ENCODE data around the gene HS1BP3.

The HS1BP3 gene

DNA sequence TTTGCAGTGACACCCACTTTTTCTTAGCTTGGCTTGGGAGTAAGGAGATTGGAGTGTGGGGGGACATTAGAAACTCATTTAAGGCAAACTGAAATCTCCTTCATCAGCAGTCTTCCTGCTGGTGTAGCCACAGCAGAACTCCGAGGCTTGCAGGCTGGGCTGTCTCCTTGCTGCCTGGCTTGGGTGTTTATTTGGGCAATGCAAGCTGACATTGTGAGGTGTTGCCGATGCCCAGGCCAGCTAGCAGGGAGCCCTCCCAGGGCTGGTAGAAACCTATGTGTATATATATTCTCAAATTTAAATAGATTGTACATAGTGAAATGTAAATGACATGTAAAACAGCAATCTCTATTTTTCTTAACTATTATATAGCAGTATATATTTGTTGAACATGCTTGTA, 27.9 kb upstream of the HS1BP3 start:
- Histone ChIP-seq H3K4me3 (ENCODE audit: control insufficient read depth in 1 of 7, extremely low read depth in 1 of 7, insufficient read depth in 4 of 7, low read depth in 2 of 7, low read length in 6 of 7) (no peak overlapping the region), H3K9me3 (ENCODE audit: control extremely low read depth in 1 of 5, control insufficient read depth in 4 of 5, insufficient read depth in 2 of 5, low read depth in 1 of 5, low read length in 4 of 5) (no peaks in the 10 kb centered on the region), H3K27me3 (replicated peaks in 2 of 5; ENCODE audit: control insufficient read depth in 4 of 5, insufficient read depth in 5 of 5, low read length in 4 of 5) (peaks cover 0 to 10% (median 6%) of the 10 kb centered on the region in 5 experiments), H3K4me1 (ENCODE audit: control extremely low read depth in 1 of 4, control insufficient read depth in 4 of 4, insufficient read depth in 4 of 4, low read length in 3 of 4) (peaks cover 0 to 29% (median 6%) of the 10 kb centered on the region in 4 experiments), H3K27ac (ENCODE audit: insufficient read depth in 1 of 2, low read depth in 1 of 2, low read length in 2 of 2, poor library complexity in 1 of 2, severe bottlenecking in 2 of 2) (no peak overlapping the region), H3K36me3 (ENCODE audit: control insufficient read depth in 4 of 4, insufficient read depth in 4 of 4, low read length in 3 of 4) (peaks cover 0 to 31% (median 18%) of the 10 kb centered on the region in 4 experiments)
- POLR2A ChIA-PET, result no interaction called here
- CTCF ChIA-PET, result interaction anchor here (1.0 to 13.6 kb wide), 6 partner anchors 13 to 283 kb away, joined by 3 to 107 read pairs (median 5); no protein-coding TSS in a partner anchor
- DNase-seq, result no peak
- 100% methylated on average over 1 of the region's 2 CpGs for WGBS (ENCODE audit: insufficient coverage)

DNA sequence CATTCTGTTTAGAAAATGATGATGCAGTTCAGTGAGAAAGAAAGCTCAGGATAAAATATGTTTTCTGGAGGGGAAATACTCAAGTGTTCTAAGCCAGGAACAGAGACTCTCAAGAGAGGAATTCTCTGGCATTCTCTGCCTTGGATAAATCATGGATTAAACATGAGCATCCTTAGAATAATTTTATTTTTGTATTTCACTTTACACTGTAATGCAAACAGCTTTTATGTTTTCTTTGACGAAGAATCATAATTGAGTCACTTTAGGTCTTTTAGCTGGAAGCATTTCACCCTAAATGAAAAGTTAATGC, 27.1 kb upstream of the HS1BP3 start:
- Histone ChIP-seq H3K27me3 (replicated peaks in 2 of 5; ENCODE audit: control insufficient read depth in 4 of 5, insufficient read depth in 5 of 5, low read length in 4 of 5) (peaks cover 0 to 17% (median 8%) of the 10 kb centered on the region in 5 experiments), H3K27ac (ENCODE audit: insufficient read depth in 1 of 2, low read depth in 1 of 2, low read length in 2 of 2, poor library complexity in 1 of 2, severe bottlenecking in 2 of 2) (no peak overlapping the region), H3K36me3 (ENCODE audit: control insufficient read depth in 4 of 4, insufficient read depth in 4 of 4, low read length in 3 of 4) (peaks cover 0 to 26% (median 16%) of the 10 kb centered on the region in 4 experiments), H3K4me1 (ENCODE audit: control extremely low read depth in 1 of 4, control insufficient read depth in 4 of 4, insufficient read depth in 4 of 4, low read length in 3 of 4) (peaks cover 0 to 29% (median 6%) of the 10 kb centered on the region in 4 experiments), H3K9me3 (ENCODE audit: control extremely low read depth in 1 of 5, control insufficient read depth in 4 of 5, insufficient read depth in 2 of 5, low read depth in 1 of 5, low read length in 4 of 5) (no peaks in the 10 kb centered on the region), H3K4me3 (ENCODE audit: control insufficient read depth in 1 of 7, extremely low read depth in 1 of 7, insufficient read depth in 4 of 7, low read depth in 2 of 7, low read length in 6 of 7) (no peak overlapping the region)
- DNase-seq, result no peak
- no CpG with 5 or more reads among the region's 1 CpG for WGBS (ENCODE audit: insufficient coverage)
- ChIA-PET CTCF (interaction anchor here (1.1 to 13.6 kb wide), 6 partner anchors 12 to 284 kb away, joined by 3 to 107 read pairs (median 10); no protein-coding TSS in a partner anchor), POLR2A (no interaction called here)

DNA sequence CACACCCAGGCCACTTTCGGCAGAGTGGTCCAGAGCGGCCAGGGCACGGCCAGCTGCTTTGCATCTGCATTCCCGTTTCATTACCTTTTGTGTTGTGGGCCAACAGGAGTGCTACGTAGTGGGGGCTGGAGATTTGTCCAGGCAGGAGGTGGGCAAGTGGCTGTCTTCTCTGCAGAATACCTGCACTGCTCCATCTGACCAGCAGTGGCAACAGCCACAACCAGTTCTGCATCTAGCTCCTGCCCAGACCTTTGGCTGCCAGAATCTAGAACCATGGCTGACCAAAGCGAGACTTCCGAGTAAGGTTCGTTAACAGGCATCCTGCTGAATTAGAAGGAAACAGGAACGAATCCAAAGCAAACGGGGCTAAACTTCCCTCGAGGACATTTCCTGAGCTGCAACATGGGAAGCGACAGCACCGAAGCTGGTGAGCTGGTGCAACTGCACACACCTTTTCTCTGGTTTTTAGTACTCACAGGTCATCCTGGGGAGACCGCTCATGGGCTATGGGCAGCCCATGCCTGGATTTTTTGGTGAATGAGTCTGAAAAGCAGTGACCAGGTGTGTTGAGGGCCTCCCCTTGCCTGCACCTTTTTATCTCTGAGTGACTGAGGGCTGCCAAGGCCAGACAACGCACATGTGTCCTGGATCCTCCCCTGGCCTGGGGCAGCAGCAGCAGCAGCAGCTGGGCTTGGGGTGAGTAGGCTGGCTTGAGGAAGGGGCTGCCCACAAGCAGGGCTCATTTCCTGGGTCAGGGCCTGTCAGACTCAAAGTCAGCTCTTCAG, 26.6 kb upstream of the HS1BP3 start:
- peaks cover 0 to 26% (median 5%) of the 10 kb centered on the region in 4 experiments for H3K4me1 ChIP-seq (ENCODE audit: control extremely low read depth in 1 of 4, control insufficient read depth in 4 of 4, insufficient read depth in 4 of 4, low read length in 3 of 4)
- H3K27me3 ChIP-seq (replicated peaks in 2 of 5; ENCODE audit: control insufficient read depth in 4 of 5, insufficient read depth in 5 of 5, low read length in 4 of 5), result peaks cover 0 to 23% (median 10%) of the 10 kb centered on the region in 5 experiments
- peaks cover 0 to 20% (median 12%) of the 10 kb centered on the region in 4 experiments for H3K36me3 ChIP-seq (ENCODE audit: control insufficient read depth in 4 of 4, insufficient read depth in 4 of 4, low read length in 3 of 4)
- CTCF ChIA-PET, result interaction anchor here (1.1 to 13.6 kb wide), 7 partner anchors 11 to 285 kb away, joined by 3 to 107 read pairs (median 14); no protein-coding TSS in a partner anchor
- POLR2A ChIA-PET, result no interaction called here
- H3K27ac ChIP-seq (ENCODE audit: insufficient read depth in 1 of 2, low read depth in 1 of 2, low read length in 2 of 2, poor library complexity in 1 of 2, severe bottlenecking in 2 of 2), result no peak overlapping the region
- 90% methylated on average over 15 of the region's 15 CpGs for WGBS (ENCODE audit: insufficient coverage)
- no peak overlapping the region for H3K4me3 ChIP-seq (ENCODE audit: control insufficient read depth in 1 of 7, extremely low read depth in 1 of 7, insufficient read depth in 4 of 7, low read depth in 2 of 7, low read length in 6 of 7)
- no peak for DNase-seq
- H3K9me3 ChIP-seq (ENCODE audit: control extremely low read depth in 1 of 5, control insufficient read depth in 4 of 5, insufficient read depth in 2 of 5, low read depth in 1 of 5, low read length in 4 of 5), result no peaks in the 10 kb centered on the region

DNA sequence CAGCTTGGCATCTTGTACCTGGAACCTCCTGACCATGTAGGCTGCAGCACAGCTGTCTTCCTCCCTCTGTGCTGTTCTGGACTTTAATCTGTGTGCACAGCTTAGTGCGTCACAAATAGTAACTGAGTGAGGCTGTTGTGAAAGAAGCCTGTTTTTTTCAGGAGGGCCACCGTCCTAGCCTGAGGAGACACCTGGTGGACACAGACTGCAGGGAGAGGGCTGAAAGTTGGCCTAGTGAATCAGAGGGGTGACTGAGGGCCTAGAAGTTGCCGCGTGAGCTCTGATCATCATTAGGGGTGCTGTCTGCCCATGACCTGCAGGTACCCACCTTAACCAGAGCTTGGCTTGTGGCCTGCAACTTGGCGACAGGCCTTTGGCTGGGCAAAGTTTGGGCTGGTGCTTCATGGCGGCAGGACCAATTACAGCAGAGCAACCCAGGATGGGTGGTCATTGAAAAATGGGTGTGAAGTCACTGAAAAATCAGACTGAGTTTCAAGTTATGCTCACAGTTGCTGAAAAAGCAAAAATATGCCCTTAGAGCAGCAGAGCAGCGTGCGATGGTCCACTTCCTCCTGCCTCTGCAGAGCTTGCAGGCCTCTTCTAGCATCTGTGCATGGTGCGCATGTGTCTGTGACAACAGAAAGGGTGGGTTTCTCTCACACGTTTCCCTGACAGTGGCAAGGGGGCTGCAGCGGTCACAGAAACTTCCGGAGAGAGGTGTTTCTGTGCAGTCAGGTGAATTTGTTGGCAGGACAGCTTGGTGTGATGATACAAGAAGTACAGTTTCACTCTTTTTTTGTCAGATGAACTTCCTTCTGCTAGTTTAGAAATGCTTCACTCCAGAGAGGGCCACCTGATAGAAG, 25.7 kb upstream of the HS1BP3 start:
- ChIA-PET CTCF (interaction anchor here (0.9 to 13.6 kb wide), 11 partner anchors 8 to 286 kb away, joined by 3 to 107 read pairs (median 9); no protein-coding TSS in a partner anchor), POLR2A (no interaction called here)
- Histone ChIP-seq H3K36me3 (ENCODE audit: control insufficient read depth in 4 of 4, insufficient read depth in 4 of 4, low read length in 3 of 4) (peaks cover 0 to 12% (median 6%) of the 10 kb centered on the region in 4 experiments), H3K4me3 (ENCODE audit: control insufficient read depth in 1 of 7, extremely low read depth in 1 of 7, insufficient read depth in 4 of 7, low read depth in 2 of 7, low read length in 6 of 7) (no peak overlapping the region), H3K27ac (ENCODE audit: insufficient read depth in 1 of 2, low read depth in 1 of 2, low read length in 2 of 2, poor library complexity in 1 of 2, severe bottlenecking in 2 of 2) (no peak overlapping the region), H3K9me3 (ENCODE audit: control extremely low read depth in 1 of 5, control insufficient read depth in 4 of 5, insufficient read depth in 2 of 5, low read depth in 1 of 5, low read length in 4 of 5) (no peaks in the 10 kb centered on the region), H3K27me3 (replicated peaks in 2 of 5; ENCODE audit: control insufficient read depth in 4 of 5, insufficient read depth in 5 of 5, low read length in 4 of 5) (peaks cover 0 to 32% (median 14%) of the 10 kb centered on the region in 5 experiments), H3K4me1 (ENCODE audit: control extremely low read depth in 1 of 4, control insufficient read depth in 4 of 4, insufficient read depth in 4 of 4, low read length in 3 of 4) (peaks cover 0 to 21% (median 8%) of the 10 kb centered on the region in 4 experiments)
- 94% methylated on average over 12 of the region's 12 CpGs for WGBS (ENCODE audit: insufficient coverage)
- DNase-seq, result no peak

DNA sequence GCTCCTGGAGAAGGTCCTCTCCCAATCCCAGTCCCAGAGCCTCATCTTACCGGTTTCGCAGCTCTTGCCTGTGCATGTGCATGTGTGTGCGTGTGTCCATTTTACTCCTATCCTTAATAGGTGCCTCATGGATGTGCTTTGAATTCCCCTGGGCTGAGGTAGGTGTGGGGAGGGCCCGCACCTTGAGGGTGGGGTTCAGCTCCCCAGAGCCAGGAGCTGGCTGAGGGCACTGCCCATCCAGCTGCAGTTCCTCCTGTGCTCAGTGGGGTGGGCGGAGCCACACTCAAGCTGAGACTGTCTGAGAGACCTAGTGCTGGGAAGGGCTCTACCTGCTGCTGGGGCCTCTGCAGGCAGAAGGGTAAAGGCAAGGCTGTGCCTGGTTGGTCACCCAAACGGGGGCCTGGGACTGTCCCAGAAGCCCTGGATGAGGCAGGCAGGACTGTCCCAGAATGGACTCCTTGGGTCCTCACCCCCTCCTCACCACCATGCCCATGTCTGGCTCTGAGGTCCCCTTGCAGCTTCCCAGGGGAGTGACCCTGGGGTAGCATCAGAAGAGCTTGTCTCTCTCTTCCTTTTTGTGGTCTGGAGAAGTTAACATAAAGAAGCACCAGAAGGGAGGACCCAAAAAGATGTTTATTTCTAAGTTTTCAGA, 24.9 kb upstream of the HS1BP3 start:
- peak in 2 of 3 donors; percentile 59 to 61 for DNase-seq
- H3K27me3 ChIP-seq (replicated peaks in 2 of 5; ENCODE audit: control insufficient read depth in 4 of 5, insufficient read depth in 5 of 5, low read length in 4 of 5), result peaks cover 0 to 39% (median 20%) of the 10 kb centered on the region in 5 experiments
- peaks cover 0 to 21% (median 9%) of the 10 kb centered on the region in 4 experiments for H3K4me1 ChIP-seq (ENCODE audit: control extremely low read depth in 1 of 4, control insufficient read depth in 4 of 4, insufficient read depth in 4 of 4, low read length in 3 of 4)
- ChIA-PET POLR2A (no interaction called here), CTCF (interaction anchor here (0.9 to 13.6 kb wide), 11 partner anchors 9 to 287 kb away, joined by 3 to 107 read pairs (median 9); partner anchors contain the start of gene RHOB)
- no peak overlapping the region for H3K4me3 ChIP-seq (ENCODE audit: control insufficient read depth in 1 of 7, extremely low read depth in 1 of 7, insufficient read depth in 4 of 7, low read depth in 2 of 7, low read length in 6 of 7)
- peaks cover 0 to 10% (median 3%) of the 10 kb centered on the region in 4 experiments for H3K36me3 ChIP-seq (ENCODE audit: control insufficient read depth in 4 of 4, insufficient read depth in 4 of 4, low read length in 3 of 4)
- no peak overlapping the region for H3K27ac ChIP-seq (ENCODE audit: insufficient read depth in 1 of 2, low read depth in 1 of 2, low read length in 2 of 2, poor library complexity in 1 of 2, severe bottlenecking in 2 of 2)
- no peaks in the 10 kb centered on the region for H3K9me3 ChIP-seq (ENCODE audit: control extremely low read depth in 1 of 5, control insufficient read depth in 4 of 5, insufficient read depth in 2 of 5, low read depth in 1 of 5, low read length in 4 of 5)
- WGBS (ENCODE audit: insufficient coverage), result 61% methylated on average over 5 of the region's 6 CpGs

DNA sequence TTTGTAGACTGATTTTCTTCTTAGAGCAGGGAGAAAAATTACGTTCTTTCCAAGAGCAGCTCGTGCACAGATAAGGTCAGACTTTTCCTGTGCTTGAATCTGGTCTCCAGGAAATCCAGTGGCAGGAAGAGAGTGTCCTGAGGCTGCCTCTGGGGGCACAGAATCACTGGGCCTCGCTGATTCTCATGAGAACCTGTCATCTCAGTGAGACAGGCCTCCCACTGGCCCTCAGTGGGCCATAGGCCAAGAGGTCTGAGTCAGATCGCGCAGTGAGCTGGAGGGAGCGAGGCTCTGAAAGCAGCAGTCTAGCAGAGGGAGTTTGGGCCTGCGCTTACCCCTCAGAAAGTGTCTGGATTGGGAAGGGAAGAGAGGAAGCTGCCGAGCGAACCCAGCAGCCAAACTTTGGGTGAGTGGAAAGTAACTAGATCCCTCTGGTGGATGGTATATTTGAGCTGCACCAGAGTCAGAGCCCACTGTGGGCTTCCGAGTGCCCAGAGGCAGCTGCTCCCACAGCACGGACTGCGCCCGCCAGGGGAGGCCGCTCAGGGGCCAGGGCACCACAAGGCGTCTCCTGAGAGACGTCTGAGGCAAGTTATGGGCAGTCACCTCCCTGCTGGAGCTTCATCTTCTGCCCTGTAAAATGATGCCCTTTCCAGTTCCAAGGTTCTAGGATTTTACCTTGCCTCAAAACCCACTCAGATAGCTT, 24.2 kb upstream of the HS1BP3 start:
- ChIA-PET POLR2A (no interaction called here), CTCF (interaction anchor here (0.9 to 13.6 kb wide), 10 partner anchors 9 to 288 kb away, joined by 3 to 107 read pairs (median 9); partner anchors contain the start of genes HS1BP3 and RHOB)
- Histone ChIP-seq H3K4me1 (ENCODE audit: control extremely low read depth in 1 of 4, control insufficient read depth in 4 of 4, insufficient read depth in 4 of 4, low read length in 3 of 4) (peaks cover 0 to 21% (median 12%) of the 10 kb centered on the region in 4 experiments), H3K27ac (ENCODE audit: insufficient read depth in 1 of 2, low read depth in 1 of 2, low read length in 2 of 2, poor library complexity in 1 of 2, severe bottlenecking in 2 of 2) (no peak overlapping the region), H3K9me3 (ENCODE audit: control extremely low read depth in 1 of 5, control insufficient read depth in 4 of 5, insufficient read depth in 2 of 5, low read depth in 1 of 5, low read length in 4 of 5) (no peaks in the 10 kb centered on the region), H3K36me3 (ENCODE audit: control insufficient read depth in 4 of 4, insufficient read depth in 4 of 4, low read length in 3 of 4) (peaks cover 0 to 6% (median 0%) of the 10 kb centered on the region in 4 experiments), H3K27me3 (replicated peaks in 2 of 5; ENCODE audit: control insufficient read depth in 4 of 5, insufficient read depth in 5 of 5, low read length in 4 of 5) (peaks cover 0 to 46% (median 23%) of the 10 kb centered on the region in 5 experiments), H3K4me3 (ENCODE audit: control insufficient read depth in 1 of 7, extremely low read depth in 1 of 7, insufficient read depth in 4 of 7, low read depth in 2 of 7, low read length in 6 of 7) (no peak overlapping the region)
- 51% methylated on average over 14 of the region's 16 CpGs for WGBS (ENCODE audit: insufficient coverage)
- no peak for DNase-seq

All from common myeloid progenitor, CD34-positive (primary cell).